GM15510 (cell line): Measurements from ENCODE around the gene ITPR3.

Experiments used
- POLR2A ChIP-seq: IDR thresholded peaks from 3 replicates; pipeline ENCODE4 v1.6.1; 2011; ENCODE audit warnings: borderline replicate concordance; ENCODE audit not compliant: insufficient read length; ENCODE audit errors: extremely low read depth

ITPR3 gene

DNA sequence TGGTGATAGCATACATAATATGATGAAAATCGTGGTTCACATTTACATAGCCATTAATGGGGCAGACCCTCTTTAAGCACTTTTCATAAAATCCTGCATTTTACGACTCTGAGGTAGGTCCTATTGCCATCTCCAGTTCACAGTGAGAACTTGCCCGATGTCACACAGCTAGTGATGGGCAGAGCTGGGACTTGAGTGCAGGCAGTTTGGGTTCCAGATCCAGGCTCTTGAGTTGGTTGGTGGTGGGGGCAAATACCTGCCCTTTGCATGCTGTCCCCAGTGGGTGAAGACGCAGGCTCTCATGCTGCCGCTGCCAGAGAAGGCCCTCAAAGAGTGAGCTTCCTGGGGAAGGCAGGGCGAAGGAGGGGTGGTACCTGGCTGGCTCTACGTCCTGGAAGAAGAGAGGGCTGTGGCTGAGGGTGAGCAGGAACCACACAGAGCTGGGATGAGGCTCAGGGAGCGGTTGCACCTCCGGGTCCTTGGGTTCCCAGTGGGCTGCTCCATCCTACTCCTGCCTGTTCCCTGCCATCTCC, 34.9 kb upstream of the ITPR3 start:
- no peak for TF ChIP-seq POLR2A

DNA sequence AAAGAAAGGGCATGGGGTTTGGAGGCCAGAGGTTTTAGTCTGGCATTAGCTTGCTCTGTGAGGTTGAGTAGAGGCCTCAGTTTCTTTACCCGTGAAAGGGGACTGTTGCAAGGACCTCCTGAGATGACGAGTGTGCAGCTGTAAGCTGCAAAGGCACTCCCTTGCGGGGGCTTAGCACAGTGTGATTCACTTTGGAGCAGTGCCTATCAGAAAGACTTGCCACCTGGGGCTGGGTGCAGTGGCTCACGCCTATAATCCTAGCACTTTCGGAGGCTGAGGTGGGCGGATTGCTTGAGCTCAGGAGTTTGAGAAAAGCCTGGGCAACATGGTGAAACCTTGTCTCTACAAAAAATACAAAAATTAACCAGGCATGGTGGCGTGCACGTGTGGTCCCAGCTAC, 33.6 kb upstream of the ITPR3 start:
- no peak for TF ChIP-seq POLR2A

DNA sequence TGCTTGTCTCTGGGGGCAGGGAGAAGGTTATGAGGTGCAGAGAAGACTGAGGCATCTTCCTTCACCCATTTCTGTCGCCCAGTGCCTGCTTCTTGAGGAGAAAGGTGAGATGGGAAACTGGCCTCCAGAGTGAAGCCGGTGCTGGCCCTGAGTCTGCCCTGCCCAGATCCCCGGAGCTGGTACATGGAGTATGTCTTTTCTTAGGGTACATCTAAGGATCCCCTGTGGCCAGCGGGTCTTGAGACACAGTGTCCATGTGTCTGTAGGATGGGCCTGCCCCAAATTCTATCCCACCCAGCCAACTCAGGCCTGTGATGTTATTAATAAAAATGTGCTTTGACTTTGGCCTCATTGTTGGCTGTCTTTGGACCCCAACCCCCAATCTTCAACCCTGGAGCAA, 32.2 kb upstream of the ITPR3 start:
- no peak for TF ChIP-seq POLR2A

DNA sequence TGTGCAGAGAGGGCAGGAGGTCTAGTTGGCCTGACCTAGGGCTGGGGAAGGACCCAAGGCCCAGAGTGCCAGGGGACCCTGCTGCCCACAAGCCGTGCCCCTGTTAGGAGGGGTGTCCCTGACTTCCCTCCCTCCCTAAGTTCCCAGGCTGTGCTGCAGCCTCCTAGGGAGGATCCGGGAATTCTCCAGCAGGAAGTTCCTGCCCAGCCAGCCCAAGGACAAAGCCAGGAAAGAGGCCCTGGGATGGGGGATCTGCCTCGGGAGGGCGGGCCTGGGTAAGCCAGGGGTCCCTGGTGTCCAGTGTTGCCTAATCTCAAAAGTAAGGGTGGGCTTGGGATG, 31.8 kb upstream of the ITPR3 start:
- no peak for TF ChIP-seq POLR2A

DNA sequence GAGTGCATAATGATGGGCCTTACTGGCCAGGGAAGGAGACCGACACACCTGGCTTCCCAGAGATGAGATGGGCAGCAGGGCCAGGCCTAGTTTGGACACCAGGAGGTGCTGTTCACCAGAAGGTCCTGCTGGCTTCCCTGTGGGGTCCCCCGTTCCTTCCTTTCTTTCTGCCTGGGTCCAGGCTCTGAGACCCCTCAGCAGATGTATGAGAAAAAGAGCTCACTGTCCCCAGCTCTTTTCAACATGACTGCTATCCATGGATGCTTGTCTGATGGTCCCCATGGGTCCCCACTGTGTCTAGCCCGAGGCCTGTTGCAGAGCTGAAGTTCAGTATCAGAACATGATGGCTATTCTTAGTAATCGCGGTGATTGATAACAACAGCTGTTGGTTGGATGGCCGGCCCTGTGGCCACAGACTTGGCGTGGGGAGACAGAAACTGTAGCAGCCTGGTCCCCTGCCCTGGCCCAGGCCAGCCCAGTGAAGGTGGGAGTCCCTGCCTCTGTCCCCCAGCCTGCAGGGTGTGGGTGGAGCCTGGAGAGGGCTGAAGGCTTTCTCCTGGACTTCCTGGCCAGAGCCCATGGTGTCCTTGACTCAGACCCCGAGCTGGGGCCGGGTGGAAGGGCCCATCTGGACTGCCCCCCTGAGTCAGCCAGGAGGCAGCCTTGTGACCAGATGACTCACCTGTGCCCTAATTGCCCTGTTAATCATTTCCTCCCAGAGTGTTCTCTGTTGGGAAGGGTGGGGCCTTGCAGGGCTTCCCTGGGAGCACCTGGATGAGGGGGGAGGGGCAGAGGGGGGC, 31.2 kb upstream of the ITPR3 start:
- no peak for TF ChIP-seq POLR2A

DNA sequence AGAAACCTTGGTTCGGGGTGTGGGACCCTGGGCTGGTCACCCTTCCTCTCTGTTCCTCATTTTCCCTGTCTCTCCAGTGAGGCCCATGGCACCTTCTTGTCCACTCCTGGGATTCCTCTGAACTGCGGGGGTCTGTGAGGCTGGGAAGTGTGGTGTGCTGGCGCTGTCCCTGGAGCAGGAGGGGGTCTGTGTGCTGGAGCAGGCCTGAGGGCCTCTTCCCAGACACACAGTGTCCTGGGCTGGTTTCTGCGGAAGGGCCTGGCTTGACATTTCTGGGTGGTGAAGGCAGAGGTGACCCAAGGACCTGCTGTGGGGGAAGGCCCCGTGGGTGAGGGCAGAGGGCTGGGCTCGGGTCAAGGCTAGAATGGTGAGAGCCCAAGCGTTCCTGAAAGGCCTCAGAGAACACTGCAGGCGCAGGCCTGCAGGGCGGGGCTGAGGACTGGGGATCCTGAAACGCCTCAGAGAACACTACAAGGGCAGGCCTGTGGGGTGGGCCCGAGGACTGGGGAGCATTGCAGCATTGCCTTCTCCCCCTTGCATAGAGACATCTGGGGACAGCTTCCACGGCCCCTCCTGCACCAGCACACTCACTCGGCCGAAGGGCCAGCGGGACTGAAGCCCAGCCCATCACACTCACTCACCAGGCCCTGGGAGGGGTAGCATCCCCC, 30.5 kb upstream of the ITPR3 start:
- TF ChIP-seq POLR2A: no peak

DNA sequence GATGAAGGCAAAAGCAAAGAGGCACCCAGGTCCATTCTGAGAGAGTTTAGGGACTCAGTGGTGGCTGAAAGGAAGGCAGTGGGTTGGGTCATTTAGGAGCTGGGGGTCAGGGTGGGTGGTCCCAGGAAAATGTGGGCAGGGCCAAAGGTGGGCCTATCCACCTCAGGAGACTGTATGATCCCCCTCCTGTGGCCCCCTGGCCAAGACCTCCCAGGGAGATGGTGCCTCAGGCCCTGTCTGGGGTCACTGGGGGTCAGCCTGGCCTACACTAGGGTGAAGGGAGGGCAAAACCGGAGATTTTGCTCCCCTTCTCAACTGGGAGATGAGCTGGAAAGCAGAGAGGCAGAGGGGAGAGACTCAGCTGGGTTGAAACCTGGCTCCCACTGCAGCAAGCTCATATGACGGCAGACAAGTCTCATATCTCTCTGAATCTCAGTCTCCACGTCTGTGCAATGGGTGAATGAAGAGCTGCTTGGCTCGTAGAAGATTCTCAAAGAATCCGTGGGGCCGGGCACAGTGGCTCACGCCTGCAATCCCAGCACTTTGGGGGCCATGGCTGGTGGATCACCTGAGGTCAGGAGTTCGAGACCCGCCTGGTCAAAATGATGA, 29.6 kb upstream of the ITPR3 start:
- TF ChIP-seq POLR2A: no peak

DNA sequence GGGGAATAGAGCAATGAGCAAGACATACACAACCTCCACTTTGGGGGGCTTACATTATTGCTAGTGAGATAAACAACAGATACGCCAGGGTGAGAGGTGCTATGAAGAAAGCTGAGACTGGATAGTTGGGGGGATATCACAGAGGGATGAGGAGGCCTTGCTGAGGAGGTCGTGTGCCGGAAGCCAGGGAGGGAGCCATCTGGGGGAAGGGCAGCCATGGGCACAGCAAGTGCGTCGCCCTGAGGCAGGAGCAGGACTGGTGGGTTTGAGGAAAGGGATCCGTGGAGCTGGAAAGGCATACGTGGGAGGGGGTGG, 28.9 kb upstream of the ITPR3 start:
- TF ChIP-seq POLR2A: no peak

DNA sequence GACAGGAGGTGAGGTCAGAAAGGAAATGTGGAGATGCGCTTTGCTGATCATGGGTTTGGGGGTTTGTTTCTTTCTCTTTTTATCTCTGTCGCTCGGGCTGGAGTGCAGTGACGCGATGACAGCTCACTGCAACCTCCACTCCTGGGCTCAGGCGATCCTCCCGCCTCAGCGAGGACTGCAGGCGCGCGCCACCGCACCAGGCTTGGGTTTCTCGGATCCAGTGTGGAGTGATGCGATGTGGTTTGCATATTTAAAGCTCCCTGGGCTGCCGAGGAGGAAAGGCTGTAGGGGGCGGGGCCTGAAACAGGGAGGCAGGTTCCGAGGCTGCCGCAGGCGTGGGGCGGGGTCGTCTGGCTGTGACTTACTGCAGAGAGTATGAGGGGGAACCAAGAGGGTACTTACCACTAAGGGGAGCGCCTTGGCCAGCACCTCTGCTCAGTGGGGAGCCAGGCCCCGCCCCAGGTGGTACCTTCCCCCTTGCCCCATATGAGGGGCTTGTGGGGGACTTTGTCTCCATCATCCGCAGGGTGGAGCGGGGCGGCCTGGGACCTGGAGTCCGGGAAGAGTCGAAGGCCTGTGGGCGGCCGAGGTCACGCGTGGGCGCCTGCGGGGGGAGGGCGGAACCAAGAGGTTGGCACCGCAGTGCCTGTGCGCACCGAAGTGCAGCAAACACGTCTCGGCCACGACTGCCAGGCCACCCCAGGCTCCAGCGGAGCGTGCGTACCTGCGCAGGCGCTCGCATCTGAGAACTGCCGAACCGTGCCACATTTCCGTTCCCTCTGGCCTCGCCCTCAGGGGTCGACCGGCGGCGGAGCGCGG, 28.3 kb upstream of the ITPR3 start:
- TF ChIP-seq POLR2A: peak; percentile 35

DNA sequence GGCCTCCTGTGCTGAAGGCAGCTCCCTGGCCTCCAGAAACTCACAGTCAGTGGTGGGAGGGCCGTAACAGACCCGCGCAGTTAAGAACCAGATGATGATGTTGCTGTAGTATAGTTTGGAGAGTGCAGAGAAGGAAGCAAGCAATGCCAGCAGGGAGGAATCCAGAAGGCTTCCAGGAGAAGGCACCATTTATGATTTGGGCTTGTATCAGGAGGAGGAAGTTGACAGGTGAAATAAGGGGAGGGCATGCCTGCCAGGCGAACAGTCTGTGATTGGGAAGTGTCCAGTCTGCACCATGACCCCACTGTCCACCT, 27.8 kb upstream of the ITPR3 start:
- no peak for TF ChIP-seq POLR2A

DNA sequence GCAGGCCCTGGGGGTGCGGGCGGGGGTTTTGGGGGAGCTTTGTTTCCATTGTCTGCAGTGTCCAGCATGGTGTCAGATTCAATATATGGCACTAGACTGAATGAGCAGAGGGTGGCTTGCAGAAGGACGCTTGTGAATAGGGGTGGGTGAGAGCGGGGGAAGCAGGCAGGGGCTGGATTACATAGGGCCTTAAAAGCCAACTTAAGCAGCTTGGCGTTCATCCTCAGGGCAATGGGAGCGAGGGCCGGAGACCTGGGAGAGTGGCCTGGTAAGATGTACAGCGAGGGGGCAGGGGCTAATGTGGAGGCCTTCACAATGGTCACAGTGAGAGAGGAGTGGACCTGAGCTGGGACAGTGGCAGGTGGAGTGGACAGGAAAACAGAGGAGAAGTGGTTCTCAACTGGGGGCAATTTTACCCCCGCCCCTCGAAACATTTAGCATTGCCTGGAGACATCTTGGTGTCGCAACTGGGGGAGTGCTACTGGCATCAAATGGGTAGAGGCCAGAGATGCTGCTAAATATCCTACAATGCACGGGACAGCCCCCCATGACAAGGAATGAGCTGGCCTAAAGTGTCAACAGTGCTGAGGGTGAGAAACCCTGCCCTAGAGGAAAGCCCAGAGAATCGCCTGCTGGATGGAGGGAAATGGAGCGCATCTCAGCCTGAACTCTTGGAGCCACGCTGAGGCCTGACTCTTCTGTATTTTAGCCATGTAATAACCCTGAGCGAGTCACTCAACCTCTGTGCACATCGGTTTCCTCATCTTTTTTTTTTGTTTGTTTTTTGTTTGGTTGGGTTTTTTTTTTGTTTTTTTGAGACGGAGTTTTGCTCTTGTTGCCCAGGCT, 25.9 kb upstream of the ITPR3 start:
- TF ChIP-seq POLR2A: no peak

DNA sequence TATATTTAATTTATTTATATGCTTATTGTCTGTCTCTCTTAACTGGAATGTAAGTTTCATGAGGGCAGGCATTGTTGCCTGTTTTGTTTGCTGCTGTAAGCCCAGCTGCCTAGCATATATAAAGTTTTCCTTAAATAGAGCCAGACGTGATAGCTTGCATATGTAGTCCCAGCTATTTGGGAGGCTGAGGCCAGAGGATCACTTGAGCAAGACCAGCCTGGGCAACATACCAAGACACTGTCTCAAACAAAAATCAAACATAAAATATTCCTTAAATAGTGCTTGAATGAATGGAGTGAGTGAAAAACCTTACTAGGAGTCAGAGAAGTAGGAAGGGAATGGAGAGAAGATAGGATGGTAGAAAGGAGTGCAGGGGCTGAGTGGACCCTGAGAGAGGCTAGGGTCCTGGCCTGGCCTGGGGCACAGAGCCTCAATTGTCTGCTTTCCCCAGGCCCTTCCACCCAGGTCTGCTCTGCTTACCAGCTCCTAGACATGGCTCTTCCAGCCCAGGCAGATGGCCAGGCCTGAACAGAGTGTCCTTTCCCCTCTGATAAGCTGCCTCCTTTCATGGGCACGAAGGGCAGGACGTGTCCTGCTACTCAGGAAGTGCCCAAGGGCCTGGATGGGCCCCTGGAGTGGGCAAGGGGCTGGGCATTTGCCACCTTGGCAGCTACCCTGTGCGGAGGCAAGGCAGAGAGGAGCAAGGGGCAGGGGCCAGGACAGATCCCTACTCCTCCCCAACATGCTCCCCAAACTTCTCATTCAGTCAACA, 23.4 kb upstream of the ITPR3 start:
- TF ChIP-seq POLR2A: no peak

DNA sequence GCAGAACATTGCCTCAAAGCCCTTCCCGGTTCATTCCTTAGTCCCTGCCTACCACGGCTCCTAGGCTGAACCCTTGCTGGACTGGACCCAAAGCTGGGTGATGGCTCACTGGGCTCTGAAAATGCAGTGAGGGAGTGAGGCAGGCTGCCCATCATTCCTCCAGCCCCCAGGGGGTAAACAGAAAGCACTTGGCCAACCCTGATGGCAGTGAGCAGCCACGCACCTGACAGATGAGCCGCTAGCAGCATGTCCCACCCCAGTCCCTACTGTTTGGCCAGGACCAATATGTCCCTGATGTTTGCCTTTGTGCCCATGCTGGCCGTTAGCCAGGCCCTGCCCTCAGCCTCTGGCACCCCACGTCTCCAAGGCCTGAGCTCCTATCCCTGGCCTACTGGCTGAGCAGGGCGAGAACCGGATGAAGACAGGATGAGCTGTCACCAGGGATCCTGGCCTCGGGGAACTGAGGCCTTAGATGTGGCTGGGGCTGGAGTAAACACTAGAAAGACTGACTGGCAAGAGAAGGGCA, 21.6 kb upstream of the ITPR3 start:
- TF ChIP-seq POLR2A: no peak
